GM18861 (cell line): ENCODE measurements around the gene ITSN1.

Experiments
- ATAC-seq: cut with Tn5 transposase; IDR thresholded peaks from one replicate; pipeline ENCODE4 v1.9.1; 2021; ENCODE audit not compliant: unreplicated experiment

ITSN1 gene

DNA sequence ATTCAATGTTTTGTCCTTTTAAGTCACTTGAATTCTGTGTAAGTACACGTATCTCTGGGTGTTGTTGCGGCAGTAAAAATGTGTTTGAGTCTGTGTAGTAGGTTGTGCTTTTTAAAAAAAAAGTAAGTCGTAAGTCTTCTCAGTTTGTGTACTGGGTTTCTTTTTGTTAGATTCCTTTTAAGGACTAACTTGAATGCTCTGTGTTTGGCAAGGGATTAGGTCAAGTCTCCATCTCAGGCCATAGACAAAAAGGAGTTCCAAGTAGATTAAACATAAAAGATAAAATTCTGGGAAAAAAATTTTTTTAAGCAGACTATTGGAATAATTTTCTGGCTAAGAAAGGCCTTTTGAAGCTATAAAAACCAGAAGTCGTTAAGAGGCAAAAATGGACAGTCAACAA is 160.2 kb downstream of the ITSN1 start:
- ATAC-seq, result no peak

DNA sequence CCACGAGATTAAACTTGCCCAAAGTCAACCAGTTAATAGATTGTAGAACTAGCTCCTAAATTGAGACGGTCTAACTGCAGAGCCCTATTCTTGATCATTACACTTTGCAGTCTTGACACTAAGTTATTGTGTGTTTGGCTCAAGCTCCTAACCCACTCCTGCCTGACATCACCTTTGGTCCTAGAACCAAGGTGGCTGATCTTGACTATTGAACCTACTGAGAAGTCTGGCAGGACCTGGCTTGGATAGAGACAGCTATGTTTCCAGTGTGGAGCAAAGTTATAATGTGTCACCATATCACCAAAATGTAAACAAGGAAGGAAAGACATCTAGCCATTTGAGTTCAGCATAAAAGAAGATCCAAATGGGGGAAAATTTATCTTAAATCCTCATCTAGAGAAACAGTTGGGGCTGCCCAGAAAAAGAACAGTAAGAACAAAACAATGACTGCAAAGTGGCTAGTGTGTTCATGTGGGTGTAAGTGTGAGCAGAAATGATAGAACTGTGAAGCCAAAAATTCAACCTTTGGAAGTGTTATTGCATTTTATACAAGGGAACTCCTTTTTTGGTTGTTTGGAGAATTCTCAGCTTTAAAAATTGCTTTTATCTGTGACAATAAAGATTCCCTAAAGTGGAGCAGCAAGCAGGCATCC is 166.5 kb downstream of the ITSN1 start:
- ATAC-seq, result no peak

DNA sequence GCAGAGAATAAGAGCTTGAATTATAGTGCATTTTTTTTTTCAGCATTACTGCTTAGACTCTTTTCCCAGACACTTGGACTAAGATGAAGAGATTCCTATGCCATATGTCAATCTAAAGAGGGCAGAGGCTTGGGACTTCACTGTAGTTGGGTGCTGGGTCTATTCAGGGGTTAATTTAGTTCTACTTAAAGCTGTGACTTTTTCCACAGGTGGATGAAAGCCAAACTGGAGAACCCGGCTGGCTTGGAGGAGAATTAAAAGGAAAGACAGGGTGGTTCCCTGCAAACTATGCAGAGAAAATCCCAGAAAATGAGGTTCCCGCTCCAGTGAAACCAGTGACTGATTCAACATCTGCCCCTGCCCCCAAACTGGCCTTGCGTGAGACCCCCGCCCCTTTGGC is 168.5 kb downstream of the ITSN1 start:
- ATAC-seq, result no peak

GRCh38 chr21:33811167-33812010 is 169.1 kb downstream of the ITSN1 start:
- ATAC-seq, result no peak

DNA sequence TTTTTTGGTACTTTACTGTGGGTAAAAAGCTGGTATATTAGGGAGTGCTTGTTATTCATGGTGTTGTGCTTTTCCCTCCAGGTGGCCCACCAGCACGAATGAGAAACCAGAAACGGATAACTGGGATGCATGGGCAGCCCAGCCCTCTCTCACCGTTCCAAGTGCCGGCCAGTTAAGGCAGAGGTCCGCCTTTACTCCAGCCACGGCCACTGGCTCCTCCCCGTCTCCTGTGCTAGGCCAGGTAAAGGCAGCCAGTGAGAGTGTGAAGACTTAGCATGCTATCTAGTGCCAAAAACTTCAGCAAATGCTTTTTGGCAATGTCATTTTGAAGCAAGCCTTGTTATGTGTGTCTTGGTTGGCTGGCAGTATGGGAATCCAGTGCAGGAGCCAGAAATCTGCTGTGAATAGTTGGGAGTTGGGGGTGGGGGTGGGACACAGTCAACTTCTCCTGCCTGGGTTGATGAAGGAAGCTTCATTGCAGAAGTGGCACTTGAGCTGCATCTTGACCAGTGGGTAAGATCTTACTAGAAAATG is 171.6 kb downstream of the ITSN1 start:
- ATAC-seq, result no peak

GRCh38 chr21:33815143-33815707 is 172.9 kb downstream of the ITSN1 start:
- ATAC-seq, result no peak

DNA sequence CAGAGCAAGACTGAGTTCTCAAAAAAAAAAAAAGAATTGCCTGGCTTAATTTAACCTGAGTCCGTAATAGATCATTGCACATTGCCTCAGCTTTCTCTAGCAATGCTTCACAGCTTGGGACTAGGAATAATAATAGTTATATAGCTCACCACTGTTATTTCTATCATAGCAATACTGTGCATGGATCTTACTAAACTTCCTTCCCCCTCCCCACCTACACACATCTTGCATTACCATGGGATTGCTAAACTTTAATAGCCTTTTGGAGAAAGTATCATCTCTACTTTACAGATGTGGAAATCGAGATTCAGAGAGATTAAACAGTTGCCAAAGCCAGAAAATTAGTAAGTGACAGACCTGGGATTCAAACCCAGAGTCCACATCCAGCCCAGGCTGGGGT is 173.9 kb downstream of the ITSN1 start:
- ATAC-seq, result no peak

DNA sequence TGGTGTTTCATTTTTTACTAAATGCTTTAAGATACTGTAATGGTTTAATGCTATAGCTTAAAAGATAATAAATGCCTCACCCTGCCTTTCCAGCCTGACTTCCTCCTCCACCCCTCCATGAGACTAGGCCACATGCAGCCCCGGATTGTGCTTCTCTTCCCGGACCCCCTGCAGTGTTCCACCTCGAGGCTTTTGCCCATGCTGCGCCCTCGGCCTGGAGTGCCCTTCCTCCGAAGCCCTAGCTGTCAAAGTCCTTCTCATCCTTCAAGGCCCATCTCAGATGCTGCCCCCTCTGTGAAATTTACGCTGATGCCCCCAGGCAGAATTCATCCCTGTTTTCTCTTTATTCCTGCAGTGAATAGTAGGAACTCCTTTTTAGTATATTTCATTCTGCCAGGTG is 174.8 kb downstream of the ITSN1 start:
- ATAC-seq, result no peak

DNA sequence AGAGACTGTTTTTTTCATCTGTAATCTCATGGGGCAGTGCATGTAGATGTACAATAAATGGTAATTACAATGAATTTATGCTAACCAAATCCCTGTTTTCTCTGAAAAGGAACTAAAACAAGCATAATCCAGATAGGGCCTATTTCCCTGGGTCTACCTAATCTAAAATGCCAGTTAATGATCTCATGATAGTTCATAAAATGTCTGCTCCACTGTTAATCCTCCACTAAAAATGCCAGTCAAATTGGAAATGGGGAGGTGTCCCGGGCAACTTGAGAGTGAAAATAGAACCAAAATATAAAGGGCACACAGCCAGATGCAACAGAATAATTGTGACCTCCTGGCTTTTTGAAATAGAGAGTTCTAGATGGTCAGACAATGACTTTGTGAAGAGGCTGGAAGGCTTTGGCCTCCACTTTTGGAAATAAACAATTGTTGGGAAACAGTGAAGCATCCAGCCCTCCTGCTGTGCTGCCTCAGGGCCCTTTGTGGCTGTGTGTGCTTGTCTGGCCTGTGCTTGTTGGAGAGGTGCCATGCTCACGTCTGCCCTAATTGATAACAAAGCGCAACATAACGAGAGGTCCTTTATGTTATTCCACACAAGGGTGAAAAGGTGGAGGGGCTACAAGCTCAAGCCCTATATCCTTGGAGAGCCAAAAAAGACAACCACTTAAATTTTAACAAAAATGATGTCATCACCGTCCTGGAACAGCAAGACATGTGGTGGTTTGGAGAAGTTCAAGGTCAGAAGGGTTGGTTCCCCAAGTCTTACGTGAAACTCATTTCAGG is 175.6 kb downstream of the ITSN1 start:
- ATAC-seq, result no peak

DNA sequence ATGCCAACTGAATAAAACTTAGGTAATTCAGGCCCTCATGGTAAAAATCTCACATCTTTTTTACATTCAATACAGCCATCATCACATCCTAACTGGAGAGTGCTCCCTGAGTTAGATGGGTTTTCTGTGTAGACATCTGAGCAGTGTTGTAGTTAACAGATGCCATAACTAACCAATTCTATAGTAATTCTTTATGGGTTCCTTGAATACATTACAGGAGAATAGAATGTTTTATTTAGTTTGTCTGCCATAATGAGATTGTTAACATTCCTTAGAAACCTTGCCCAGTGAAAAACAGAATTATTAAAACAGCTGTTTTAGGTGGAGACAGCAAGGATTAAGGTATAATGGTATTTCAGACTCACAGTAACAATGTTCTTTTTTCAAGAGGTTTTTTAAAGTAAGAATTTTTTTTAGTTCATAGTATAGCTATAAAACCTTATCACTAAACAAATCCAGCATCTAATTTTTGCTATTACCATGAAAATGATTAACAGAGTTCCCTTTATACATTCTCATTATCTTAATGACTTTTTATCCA is 178.0 kb downstream of the ITSN1 start:
- no peak for ATAC-seq

DNA sequence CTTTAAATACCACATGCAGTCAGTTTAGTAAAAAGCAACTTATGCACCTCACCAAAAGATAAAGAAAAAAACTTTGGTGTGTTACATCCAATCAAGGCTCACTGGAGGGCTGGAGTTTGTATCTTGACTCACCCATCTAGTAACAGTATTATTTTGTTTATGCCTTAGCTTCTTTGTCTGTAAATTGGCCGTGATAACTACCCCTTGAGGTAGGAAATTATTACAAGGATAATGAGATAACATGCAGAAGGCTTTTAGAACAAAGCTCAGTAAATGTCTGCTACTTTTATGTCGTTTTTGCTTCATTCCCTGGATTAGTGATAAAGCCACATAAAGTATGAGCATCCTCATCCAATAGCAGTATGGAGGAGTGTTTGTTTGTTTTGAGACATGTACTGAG is 178.5 kb downstream of the ITSN1 start:
- no peak for ATAC-seq

GRCh38 chr21:33821503-33822322 is 179.4 kb downstream of the ITSN1 start:
- no peak for ATAC-seq

DNA sequence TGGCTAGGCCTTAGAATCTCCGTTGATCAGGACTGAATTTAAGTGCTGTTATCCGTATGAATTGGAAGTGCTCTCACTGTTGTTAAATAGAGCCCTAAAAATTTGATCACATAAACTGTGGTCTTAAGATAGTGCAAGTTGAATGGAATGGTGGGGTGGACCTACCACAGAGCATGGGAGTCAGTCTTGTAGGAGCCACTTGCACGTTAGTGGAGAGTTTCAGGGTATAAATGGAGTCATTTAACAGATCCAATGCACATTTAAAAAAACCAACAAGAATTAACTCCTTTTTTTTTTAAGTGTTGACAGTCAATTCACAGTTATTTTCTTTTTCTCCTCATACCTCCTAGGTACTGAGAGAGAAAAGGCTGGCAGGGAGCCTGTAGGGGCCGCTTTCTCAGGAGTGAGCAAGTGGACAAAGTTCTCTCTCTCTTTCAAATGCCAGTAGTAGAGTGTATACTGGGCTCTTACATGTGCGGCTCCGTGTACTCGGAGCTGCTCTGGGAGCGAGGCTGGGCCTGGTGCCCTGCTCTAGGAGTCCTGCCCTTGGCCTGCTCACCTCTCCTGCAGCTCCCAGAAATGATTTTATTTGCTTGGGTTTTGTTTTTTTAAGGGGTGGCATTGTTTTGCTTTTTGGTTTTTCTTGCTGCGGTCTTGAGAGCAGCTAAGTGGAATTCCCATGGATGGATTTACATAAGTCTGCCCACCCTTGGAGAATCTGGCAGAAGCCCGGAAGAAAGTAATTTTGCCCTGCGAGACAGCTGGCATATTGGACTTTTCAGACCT is 182.0 kb downstream of the ITSN1 start:
- ATAC-seq, result no peak

DNA sequence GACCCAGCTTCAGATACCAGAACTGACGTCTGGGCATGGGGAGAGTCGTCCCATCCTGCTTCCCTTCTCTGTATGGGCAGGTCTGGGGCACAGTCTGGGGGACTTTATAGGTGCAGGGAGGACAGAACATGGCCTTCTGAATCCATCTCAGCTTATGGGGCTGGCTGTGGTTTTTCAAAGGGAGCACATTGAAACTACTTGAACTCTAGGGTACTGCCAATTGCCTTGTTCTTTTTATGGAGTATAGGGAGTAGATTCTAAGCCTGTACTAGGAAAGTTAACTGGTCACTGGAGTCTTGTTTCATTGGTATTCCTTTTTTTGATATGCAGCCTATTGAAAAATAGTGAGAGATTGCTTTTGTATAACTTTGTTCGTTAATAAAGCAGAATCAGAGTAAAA is 183.1 kb downstream of the ITSN1 start:
- ATAC-seq, result no peak

GRCh38 chr21:33825915-33826314 is 183.6 kb downstream of the ITSN1 start:
- no peak for ATAC-seq

DNA sequence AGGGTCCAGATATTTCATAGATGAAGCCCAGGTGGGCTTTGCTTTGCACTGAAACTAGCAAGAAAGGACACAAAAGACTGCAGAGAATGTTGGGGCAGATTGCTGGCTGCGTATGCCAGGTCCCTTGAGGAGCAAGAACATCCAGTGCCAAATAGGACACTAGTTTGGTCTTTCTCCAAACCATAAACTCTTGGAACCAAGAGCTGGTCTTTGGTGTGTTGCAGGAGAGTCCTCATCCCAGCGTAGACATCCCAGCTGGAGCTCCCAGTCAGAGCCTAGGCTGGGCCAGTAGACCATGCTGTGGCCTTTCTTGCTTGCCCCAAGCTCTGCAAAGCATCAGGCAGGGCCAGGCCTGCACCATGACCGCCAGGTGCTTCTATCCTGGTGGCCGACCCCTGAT is 185.8 kb downstream of the ITSN1 start:
- no peak for ATAC-seq

- no peak for ATAC-seq
These were observed 186.3 kb downstream of the ITSN1 start for GRCh38 chr21:33828577-33828976.

GRCh38 chr21:33829844-33830243 is 187.5 kb downstream of the ITSN1 start:
- no peak for ATAC-seq

- ATAC-seq, result no peak
These were observed 189.8 kb downstream of the ITSN1 start for GRCh38 chr21:33831962-33832659.
